HL-60 (cell line): Measurements from ENCODE around the gene TRIO.
A peak's percentile ranks its signal among the peaks of the same experiment; 100 is the strongest.

Experiments
- DNase-seq, 2 experiments: peaks; one replicate each; pipeline ENCODE4 v3.0.0-alpha.2; 2010 to 2020; ENCODE audit warnings: low read depth in 1 of 2, low spot score in 1 of 2
- H3K27ac ChIP-seq: fragments of 250-450 bp; sonication (Bioruptor Pico); replicated peaks from 2 replicates; pipeline ENCODE4 v1.5.1; 2020; ENCODE audit warnings: mild to moderate bottlenecking, moderate library complexity
- H3K27me3 ChIP-seq: fragments of 250-450 bp; sonication (Bioruptor Pico); 2 replicates; pipeline ENCODE4 v1.5.1; 2021; ENCODE audit warnings: mild to moderate bottlenecking, moderate library complexity; ENCODE audit not compliant: insufficient read depth, poor library complexity, severe bottlenecking
- H3K4me3 ChIP-seq: replicated peaks from 2 replicates; pipeline ENCODE4 v1.5.1; 2011; ENCODE audit warnings: mild to moderate bottlenecking, control low read depth, low read length; ENCODE audit not compliant: insufficient read depth
- CTCF ChIP-seq: IDR thresholded peaks from one replicate; pipeline ENCODE4 v1.5.1; 2011; ENCODE audit warnings: low read length, control low read depth, inconsistent platforms; ENCODE audit not compliant: insufficient read depth
- GABPA ChIP-seq: IDR thresholded peaks from 2 replicates; pipeline ENCODE4 v1.6.1; 2012; ENCODE audit warnings: low read depth
- POLR2AphosphoS5 ChIP-seq: IDR thresholded peaks from 2 replicates; pipeline ENCODE4 v1.6.1; 2012; ENCODE audit warnings: low read depth
- REST ChIP-seq: IDR thresholded peaks from 2 replicates; pipeline ENCODE4 v1.6.1; 2012; ENCODE audit warnings: low read depth; ENCODE audit not compliant: insufficient replicate concordance
- SPI1 ChIP-seq: IDR thresholded peaks from 2 replicates; pipeline ENCODE4 v1.6.1; 2012; ENCODE audit warnings: low read depth, mild to moderate bottlenecking, borderline replicate concordance

The TRIO gene

GRCh38 chr5:14175381-14175780, 32.2 kb downstream of the TRIO start:
- TF ChIP-seq GABPA: no peak
- TF ChIP-seq REST: no peak
- TF ChIP-seq POLR2AphosphoS5: no peak
- TF ChIP-seq CTCF: no peak
- no peak for TF ChIP-seq SPI1
- H3K27ac ChIP-seq: peak overlapping the region; percentile 23; the same call in 1 of the 2 replicates
- no peak for DNase-seq
- no peaks in the 10 kb centered on the region for H3K27me3 ChIP-seq
- no peak overlapping the region for H3K4me3 ChIP-seq

- Histone ChIP-seq H3K27me3 (no peaks in the 10 kb centered on the region), H3K4me3 (no peak overlapping the region), H3K27ac (no peak overlapping the region)
- TF ChIP-seq REST: no peak
- TF ChIP-seq GABPA: no peak
- TF ChIP-seq CTCF: no peak
- no peak for TF ChIP-seq POLR2AphosphoS5
- TF ChIP-seq SPI1: no peak
- DNase-seq: no peak
These were observed 33.7 kb downstream of the TRIO start for GRCh38 chr5:14176888-14177287.

GRCh38 chr5:14177634-14178033, 34.5 kb downstream of the TRIO start:
- no peak for DNase-seq
- TF ChIP-seq GABPA (no peak), POLR2AphosphoS5 (no peak), REST (no peak), SPI1 (no peak), CTCF (no peak)
- no peak overlapping the region for H3K4me3 ChIP-seq
- no peaks in the 10 kb centered on the region for H3K27me3 ChIP-seq
- no peak overlapping the region for H3K27ac ChIP-seq
